Posterior vena cava (tissue), 2 donors: Measurements from ENCODE around the gene KRT12. TPM values are rescaled to one million over a fixed set of nuclear protein-coding genes. Genes with fewer than 3 reads are reported as not detected.
"Not testable (repeated sequence)": the region's sequence is repeated elsewhere in the genome, so short reads cannot be mapped to it uniquely, and the experiment has no call there.

Experiments
- DNase-seq: peaks from one replicate; pipeline ENCODE4 v3.0.0-alpha.2; 2020; ENCODE audit warnings: low spot score
- intact Hi-C, 2 donors: fragments of 100-400 bp; cut with DNase I; formaldehyde crosslinking; loops; one replicate each; pipeline versions ENCODE4 v1.14.1 to v1.14.2; 2022 to 2023
- total RNA-seq, 2 donors: library from RNA; stranded (reverse); fragmentation: NEBNext Ultra II Directional; extraction: Animal tissue kit (Norgen Biotek cat#: 25700); gene quantifications; one replicate each; pipeline ENCODE4 v1.2.1, GENCODE V29; 2021
- donor health status: DM: yes; HTN: yes; CAD: no.
- donor health status: DM: yes; HTN: yes; CAD: no.

Gene KRT12
- total RNA-seq, 2 donors from 2014 or later: not detected

DNA sequence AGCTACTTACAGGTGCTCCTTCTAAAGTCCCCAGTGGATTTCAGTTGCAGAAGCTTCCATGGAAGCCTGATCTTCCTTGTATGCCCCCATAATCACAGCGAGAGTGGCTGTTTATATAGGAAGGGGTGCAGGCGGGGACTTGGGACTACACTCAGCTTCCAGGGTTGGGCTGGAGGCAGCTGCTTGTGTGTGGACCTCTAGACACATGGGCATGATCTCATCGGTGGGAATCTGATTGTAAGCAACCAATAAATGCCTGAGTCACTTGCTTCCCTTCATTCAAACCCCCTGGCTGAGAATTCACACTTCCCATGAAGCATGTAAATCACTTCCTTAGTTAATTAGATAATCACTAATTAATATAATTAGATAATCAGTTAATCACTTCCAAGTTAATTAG, 19.1 kb upstream of the KRT12 start:
- intact Hi-C loops: no loop called here
- no peak for DNase-seq

DNA sequence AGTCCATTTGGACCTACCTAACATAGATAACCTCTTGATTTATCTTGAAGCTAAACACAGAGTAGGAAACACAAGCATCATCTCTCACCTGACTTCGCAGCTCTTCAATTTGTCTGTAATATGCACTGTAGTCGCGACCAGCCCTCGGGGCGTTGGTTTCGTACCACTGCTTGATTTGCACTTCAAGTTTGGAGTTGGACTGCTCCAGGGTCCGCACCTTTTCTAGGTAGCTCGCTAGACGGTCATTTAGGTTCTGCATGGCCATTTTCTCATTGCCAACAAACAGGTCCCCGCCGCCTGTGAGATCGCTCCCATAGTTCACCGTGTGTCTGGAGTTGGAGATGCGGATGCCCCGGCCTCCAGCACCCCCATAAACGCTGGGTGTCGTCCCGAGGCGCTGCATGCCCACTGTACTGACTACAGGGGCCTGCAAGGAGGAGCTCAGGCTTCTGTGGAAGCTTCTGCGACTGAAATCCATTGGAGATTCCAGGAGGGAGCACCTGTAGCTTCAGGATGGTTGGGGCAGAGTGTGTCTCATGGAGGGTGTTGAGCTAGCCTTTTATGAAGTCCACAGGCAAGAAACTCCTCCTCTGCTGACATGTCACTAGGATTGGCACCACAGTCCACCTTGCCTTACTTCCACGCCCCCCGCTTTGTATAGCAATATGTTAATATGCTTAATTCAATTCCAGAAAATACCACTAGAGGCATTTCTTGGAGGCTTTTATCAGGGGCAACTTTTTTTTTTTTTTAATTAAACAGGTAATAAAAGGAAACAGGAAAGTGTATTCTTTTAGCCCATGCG, 17.9 kb upstream of the KRT12 start, which contains the start of gene KRT20:
Gene KRT20 (minus strand): TSS at position 535 of the 805 bp plus-strand sequence. CDS start 57 bp downstream, at position 478.
- no peak for DNase-seq
- intact Hi-C loops: no loop called here

DNA sequence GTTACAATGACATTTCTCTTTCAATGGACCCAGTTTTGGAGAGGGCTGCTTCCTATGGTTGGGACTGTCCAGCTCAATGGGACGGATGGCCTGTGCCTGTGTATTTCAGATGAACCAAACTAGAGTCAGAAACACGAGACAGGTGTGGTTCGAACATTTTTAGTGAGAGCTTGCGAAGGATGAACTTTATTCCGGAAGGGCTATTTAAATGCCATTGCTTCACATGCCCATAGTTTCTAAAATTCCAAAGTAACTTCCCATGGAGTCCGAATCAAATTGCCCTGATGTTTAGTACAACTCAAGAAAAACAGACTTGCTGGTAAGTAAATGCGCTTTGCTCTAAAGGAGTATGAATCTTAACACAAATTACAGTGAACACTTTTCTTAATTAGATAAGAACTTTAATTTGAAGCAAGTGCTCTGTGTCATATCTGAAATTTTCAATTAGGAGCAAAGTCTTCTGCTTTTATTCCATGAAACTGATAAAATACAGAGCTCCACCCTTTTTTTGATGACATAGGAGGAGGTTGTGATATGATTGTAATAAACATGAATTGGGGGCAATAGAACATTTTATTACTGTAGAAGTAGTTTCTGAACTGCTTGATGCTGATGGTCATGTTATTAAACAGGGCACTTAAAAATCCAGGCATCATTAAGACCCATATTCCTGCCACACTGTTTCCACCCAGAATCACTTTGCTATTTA, 16.8 kb upstream of the KRT12 start:
- no peak for DNase-seq
- intact Hi-C loops: no loop called here

DNA sequence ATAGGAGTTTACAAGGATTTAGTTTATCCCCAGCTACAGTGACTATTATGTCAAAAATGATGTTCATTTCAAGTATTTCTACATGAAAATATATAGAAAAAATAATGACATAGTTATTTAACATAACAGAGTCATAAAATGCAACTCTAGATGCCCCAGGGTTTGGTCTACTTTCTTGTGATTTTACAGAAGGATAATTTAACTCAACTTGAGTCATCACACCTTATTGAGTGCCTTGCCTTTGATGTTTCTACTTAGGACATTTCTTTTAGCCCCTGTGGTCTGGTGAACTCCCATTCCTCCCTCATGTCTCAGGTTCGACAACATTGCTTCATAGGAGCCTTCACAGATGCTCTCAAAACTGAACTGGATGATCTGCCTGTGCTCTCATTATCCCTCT, 16.0 kb upstream of the KRT12 start:
- DNase-seq: no peak
- intact Hi-C loops: no loop called here

DNA sequence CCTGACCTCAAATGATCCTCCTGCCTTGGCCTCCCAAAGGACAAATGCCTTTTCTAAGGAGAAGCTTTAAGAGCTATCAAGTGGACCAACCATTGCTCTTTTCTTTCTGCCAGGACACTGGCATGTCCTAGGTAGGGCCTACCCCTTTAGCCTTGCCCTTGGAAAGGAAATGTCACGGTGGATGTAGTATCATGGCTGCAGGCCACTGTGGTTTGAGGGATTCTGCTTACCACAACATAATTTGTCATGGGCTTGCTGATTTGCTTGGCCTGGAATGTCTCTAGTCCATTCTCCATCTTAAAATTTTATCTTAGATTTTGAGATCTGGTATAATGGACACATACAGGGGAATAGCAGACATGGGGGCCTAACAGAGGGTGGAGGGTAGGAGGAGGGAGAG, 12.0 kb upstream of the KRT12 start:
- DNase-seq: no peak
- intact Hi-C loops: no loop called here

DNA sequence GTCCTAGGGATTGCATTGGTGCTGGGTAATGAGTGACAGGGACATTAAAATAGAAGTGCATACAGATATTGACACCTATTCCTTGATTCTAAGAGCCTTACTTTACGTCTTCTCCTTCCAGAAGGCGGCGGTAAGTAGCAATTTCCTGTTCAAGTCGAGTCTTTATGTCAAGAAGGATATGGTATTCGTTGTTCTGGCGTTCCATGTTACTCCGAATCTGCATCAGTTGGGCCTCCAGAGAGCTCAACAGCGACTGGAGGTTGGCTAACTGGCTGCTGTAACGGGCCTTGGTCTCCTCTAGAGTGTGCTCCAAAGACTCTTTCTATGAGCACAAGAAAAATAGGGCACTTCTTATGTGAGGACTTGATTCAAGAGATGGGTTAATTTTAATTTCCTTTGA, 11.0 kb upstream of the KRT12 start:
- no peak for DNase-seq
- intact Hi-C loops: no loop called here

DNA sequence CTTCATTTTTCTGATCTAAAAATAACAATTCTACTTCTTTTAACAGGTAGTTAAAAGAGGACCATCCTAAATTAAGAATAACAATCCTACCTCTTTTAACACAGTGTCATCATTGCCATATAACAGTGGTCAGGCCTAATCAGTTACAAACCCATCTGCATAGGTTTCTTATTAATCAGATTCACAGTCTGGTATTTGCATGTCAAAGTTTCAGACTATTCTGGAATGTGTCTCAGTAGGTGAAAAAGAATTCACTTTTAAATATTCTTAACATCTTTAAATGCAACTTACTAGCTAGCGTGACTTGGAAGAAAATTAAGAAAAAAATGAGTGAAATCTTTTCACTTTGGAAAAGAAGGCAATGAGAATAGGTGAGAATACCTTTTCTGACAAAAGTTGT, 6.8 kb upstream of the KRT12 start:
- intact Hi-C loops: no loop called here

DNA sequence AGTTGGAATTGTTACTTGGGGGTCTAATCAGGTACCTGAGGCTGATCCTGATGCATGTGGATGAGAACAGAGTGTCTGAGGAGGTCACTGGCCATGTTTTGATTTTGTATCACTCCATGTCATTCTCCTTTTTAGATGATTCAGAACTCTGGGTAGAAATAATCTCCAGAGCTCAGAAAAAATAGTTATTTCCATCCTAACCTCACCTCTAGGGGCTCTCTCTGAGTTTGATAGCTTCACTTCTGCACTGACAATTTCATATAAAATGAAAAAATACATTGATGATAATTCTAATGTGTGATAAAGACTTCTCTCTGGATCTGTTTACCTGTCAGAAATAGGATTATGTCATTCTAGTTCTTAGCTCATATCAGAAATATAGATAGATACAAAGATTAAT, 6.2 kb upstream of the KRT12 start:
- no peak for DNase-seq
- intact Hi-C loops: no loop called here

More for the DNA sequence above, 6.8 kb upstream of the KRT12 start:
- DNase-seq: no peak

DNA sequence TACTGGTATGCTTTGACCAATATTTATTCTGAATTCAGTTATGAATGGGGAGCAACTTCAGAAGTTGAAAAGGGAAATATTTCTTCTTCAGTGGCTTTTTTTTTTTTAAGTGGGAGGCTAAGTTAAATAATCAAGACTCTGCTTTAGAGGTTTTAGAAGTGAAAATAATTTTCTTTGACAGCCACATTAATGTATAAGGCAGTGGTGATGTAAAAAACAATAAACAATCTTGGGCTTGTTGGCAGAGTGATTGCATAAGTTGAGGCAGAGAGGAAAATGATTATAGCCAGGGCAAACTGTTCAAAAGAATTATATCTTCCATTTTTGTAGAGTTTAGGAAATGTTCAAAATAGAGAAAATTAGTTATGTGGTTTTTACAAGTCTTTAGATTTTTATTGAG, 5.4 kb upstream of the KRT12 start:
- intact Hi-C loops: no loop called here

DNA sequence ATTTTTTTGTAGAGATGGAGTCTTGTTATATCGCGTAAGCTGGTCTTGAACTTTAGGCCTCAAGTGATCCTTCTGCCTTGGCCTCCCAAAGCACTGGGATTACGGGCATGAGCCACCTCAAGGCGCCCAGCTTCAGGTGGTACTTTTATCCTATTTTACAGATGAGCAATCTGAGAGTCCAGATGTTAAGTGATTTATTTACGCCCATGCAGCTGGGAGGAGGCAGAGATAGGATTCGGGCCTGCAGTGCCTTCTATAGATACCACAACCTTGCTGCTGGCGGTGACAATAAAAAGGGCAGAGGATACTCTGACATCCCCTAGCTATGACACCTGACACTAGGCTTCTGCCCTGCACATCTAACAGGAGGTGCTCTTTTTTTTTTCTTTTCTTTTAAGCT, 4.3 kb upstream of the KRT12 start:
- intact Hi-C loops: no loop called here
- DNase-seq: no peak

More for the DNA sequence above, 5.4 kb upstream of the KRT12 start:
- no peak for DNase-seq

DNA sequence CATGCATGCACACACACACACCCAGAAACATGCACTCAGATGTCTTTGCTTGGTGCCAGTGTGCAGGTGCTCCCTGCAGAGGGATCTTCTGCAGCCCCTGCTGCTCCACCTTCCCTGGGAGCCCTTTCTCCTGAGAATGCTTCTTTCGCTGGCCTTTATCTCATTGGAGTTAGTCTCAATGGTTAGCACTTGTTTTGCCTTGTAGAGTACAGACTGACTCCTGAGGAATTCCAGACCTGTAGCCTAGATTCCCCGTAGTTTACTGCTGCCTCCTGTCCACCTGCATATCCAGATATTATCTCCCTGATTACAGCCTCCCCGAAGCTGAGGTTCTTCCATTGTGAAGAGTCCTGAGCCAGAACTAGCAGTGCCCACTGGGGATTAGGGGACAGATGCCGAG, 3.1 kb upstream of the KRT12 start:
- intact Hi-C loops: no loop called here
- DNase-seq: no peak

DNA sequence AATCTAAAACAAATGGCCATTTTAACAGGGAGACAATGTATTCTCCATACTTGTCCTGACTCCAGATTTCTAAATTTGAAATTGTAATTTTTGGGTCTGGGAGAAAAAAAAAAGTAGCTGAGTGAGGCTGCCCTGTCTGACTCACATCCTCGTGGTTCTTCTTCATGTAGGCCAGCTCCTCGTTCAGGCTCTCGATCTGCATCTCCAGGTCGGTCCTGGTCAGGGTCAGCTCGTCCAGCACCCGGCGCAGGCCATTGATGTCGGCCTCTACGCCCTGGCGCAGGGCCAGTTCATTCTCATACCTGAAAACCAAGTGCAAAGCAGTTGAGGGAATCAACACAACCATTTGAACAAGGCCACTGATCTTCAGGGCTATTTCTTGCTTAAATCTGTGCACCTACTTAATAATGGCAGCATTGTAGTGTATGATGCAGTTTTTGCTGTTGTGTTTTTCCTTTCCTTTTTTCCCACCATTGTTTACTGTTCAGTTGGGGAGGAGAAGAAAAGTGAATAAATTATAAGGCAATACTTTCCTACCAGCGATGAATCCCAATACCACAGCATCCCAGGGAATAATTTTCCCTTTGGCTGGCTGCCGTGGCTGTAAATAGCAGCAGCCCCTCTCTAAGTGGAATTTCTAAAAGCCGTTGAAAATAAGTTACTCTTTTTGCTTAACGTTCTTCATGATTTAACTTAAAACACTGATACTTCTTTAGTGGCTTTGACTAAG, 2.2 kb downstream of the KRT12 start:
- intact Hi-C loops: no loop called here
- no peak for DNase-seq

DNA sequence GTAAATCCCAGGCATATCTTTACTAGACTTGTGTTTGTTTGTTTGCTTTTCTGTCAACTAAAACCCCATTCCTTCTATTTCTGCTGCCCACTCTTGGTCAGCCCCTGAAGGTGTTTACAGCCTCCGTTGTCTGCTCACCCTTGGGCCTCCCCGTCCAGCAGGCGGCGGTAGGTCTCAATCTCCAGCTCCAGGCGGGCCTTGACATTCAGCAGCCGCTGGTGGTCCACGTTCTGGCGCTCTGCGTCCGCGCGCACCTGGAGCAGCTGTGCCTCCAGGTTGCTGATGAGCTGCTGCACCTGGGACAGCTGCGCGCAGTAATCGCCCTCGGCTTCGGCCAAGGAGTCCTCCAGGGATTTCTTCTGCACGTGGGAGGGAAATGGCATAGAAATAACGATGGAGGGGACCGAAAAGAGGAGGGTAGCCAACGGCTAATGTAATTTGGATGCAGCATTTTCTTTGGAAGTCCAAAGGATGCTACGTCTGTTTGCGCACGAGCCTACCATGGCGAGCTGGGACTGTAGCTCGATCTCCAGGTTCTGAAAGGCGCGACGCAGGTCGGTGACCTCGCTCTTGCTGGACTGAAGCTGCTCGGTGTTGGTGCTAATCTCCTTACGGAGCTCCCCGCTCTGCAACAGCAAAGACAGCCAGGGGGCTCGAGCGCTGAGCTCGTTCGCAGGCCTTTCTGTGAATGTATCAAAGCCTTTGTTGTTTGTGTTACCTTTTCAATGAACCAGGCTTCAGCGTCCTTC, 3.9 kb downstream of the KRT12 start:
- intact Hi-C loops: no loop called here
- DNase-seq: no peak

DNA sequence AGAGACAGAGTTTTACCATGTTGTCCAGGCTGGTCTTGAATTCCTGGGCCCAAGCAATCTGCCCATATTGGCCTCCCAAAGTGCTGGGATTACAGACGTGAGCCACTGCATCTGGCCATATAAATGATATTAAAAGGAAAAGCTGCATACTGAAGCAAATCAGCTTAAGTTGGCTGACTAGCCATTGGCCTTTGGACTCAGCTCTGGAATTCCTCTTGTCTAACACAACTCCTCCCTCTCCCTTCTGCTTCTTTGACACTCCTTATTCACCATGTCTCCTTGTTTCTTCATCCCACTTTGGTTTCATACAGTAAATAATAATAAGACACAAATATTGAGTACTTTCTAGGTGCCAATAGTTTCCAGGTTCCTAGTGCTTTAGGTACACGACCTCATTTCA, 7.5 kb downstream of the KRT12 start:
- DNase-seq: no peak
- intact Hi-C loops: no loop called here

DNA sequence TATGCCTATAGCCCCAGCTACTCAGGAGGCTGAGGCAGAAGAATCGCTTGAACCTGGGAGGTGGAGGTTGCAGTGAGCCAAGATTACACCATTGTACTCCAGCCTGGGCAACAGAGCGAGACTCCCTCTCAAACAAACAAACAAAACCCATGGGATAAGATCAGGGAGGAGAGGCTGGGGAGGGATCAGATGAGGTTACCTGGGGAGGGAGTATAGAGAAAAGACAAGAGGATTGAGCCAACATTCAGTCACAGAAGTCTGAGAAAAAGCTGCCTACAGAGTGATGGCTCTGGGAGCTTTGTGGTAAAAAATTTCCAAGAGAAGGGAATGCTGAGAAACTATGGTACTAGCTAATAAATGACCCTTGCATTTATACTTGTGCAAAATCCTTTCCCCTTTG, 8.4 kb downstream of the KRT12 start:
- DNase-seq: not testable (repeated sequence)
- intact Hi-C loops: loop anchor here in 1 of 2 donors (1.0 kb wide), 1 partner anchor 805 kb away; no protein-coding TSS in a partner anchor

DNA sequence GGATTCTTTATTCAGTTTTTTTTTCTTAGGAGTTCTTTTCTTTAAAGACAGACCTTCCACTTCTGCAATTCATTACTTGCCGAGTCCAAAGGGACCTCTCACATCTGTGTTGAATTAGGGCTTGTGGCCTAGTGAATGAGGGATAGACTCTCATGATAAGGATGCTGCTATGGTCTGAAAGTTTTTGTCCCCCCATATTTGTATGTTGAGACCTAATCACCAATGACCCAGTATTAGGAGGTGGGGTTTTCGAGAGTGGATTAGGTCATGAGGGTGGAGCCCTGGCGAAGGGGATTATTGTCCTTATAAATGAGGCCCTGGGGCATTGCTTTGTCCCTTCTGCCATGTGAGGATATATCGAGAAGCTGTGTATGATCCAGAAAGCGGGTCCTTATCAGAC, 9.5 kb downstream of the KRT12 start:
- intact Hi-C loops: no loop called here
- no peak for DNase-seq

DNA sequence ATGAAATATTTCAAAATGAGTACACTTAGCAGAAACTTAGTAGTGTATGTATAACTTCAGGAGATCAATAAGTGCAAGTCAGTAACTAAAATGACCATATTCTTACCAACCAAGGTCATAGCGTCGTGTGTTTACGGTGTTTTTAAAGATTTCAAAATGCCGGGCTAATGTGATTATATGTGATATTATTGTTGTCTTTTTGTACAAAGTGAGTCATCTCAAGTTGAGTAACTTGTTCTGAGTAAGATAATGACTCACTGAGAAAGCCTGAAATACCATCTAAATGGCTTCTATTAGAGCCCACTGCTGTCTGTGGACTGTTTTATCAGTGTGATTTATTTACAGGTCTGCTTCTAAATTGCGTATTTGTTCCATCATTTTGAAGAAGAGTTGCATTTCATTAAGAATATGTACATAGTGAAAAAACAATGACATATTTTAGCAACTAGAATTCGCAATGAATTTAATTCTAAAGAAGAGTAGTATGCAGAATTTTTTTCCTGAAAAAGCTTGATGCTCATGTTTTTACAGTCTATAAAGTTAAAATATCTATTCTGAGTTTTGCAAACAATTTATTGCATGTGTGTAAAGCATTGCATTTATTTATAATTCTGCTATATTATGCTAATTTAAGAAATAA, 12.7 kb downstream of the KRT12 start:
- intact Hi-C loops: no loop called here
- DNase-seq: no peak

DNA sequence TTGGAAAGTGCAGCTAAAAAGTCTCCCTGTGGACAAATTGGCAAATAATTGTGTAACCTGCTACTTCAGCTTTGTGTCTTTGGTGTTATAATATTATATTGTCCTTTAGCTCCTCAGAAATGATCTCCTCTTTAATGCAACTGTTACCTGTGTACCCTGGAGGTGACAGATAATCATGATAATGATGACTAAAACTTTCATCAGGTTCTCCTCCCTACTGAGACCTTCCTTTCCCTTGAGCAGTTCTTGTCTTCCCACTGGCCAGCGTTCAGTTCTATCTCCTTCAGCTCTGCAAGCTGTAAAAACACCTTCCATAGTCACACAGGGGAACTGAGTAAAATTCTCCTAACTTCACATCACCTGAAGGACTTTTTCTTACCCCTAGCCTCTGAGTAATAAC, 14.7 kb downstream of the KRT12 start:
- intact Hi-C loops: no loop called here
- no peak for DNase-seq
